Hippocampal formation (tissue), 2 donors: ENCODE data around the gene C10orf67.
"Not testable (repeated sequence)": the region's sequence is repeated elsewhere in the genome, so short reads cannot be mapped to it uniquely, and the experiment has no call there.

Experiments used
- DNase-seq, 2 donors: peaks; one replicate each; lab custom pipeline; 2025; lab: John Stamatoyannopoulos, UW

C10orf67 gene

DNA sequence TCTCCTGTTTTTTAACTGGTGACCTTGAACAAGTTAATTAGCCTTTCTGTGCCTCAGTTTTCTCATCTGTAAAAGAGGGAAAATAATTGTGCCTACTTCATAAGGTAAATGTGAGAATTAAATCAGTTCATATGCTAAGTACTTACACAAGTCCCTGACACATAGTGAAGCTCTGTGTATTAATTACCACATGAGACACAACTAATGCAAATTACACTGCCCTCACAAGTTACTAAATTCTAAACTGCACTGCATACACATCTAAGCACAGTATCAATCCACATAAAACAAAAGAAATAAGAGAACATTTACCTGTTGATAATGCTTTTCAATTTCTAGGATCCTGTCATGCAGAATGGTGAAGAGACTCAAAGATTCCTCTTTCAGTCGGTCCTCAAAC lies 22.5 kb downstream of the C10orf67 start:
- DNase-seq = no peak

DNA sequence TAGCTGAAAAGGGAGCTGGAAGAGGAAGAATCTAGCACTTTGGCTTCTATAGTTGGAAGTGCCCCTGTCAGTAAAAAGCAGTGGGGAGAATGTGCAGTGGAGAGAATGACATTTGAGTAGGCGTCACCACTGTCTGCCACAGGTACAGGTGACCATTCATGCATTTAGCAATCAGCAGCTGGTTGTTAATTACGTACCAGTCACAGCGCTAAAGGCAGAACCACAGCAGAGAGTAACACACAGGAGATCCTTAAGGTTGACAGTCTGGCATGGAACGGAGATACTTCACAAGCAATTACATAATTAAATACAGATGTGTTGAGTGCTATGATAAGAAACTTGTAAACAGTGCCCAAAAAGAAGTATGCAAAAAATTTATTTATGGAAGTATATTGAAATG lies 24.8 kb downstream of the C10orf67 start:
- no peak for DNase-seq

DNA sequence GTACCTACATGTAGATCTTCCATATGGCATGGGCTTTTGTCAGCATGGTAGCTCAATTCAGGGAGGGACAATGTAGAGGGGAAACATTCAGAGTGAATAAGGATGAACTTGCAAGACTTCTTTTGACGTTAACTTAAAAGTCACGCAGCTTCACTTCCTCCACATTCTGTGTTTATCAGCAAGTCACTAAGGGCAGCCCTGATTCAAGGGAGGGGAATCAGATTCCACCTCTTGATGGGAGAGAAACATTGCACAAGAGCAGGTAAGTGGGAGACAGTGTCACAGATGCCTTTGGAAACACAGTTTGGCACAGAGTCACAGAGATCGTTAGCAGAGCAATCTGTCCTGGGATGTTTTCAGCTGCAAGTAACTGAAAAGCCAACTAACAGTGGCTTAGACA lies 26.2 kb downstream of the C10orf67 start:
- no peak for DNase-seq

DNA sequence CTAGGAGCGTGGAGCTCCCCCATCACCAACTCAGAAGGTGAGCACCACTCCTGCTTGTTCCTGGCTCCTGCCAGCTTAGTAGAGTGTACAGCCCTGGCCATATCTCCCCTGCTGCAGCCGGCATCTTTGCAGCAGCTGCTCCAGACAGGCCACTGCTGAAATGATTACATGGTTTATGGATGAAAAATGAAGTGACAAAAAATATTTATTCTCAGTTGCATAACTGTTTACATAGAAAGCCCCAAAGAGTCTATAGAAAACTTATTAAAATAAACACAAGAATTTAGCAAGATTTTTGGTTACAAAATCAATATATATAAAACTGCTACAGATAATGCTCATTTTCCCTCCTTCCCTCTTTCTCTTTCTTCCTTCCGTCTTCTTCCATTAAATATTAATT lies 27.2 kb downstream of the C10orf67 start:
- no peak for DNase-seq

DNA sequence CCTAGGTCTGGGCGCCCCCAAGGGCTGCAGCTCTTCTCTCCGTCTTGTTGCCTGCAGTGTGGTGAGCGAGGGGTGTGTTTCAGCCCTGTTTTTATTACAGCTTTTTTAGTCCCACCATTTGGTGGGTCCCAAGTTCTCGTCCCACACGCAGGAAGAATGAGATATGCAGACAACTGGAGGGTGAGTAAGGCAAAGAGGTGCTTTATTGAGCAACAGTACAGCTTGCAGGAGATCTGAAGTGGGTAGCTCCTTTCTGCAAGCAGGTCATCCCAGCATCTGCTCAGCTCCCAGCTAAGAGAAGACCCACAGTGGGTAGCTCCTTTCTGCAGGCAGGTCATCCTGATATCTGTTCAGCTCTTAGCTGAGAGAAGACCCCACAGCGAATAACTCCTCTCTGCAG lies 28.2 kb downstream of the C10orf67 start:
- DNase-seq = no peak

DNA sequence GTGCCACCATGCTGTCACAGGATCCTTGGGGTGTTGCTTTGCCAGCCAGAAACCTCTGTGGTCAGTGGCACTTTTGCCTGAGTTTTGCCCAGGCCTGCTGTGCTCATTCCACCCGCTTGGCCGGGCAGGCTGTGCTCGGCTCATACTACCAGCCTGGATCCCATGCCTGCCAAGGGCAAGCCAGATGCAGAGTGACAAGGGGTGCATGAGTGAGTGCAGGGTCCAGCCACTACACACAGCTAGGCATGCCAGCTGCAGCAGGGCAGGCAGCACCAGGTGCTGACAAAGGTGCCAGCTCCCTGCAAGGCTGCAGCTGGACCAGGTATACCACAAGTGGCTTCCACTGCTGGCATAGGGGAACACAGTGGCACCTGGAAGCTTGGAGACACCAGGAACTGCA lies 28.6 kb downstream of the C10orf67 start:
- DNase-seq = no peak

DNA sequence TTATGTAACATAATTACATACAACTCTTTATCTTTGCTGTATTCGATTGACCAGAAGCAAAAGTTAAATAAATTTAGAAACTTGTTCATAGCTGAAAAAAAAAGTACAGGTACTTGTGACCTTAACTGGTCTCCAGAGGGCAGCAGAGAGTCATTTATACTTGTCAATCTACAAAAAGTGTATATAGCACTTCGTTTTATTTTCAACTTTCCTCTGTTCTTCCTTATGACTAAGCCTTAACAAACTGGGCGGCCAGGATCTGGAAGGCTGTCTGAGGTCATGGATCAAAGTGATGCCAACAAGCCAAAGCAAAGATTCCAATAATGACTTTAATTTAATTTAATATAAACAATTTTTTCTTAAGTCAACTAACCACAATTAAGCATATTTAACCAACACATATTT lies 29.8 kb downstream of the C10orf67 start:
- DNase-seq = peak in 1 of 2 donors; percentile 78

DNA sequence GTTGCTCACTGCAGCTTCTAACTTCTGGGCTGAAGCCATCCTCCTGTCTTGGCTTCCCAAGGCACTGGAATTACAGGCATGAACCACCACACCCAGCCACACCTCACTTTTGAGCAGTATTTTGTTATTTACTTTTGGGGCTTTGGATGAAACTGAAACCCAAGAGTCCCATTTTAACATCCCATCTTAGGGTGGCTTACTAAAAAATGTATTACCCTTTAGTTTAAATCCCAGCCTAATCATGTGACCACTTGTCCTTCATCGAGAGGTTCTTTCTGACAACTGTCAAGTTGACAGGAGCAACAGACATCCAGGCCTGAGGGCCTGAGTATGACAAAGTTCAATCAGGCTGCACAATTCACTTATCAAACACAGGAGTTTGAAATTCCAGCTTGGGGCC lies 33.6 kb downstream of the C10orf67 start:
- no peak for DNase-seq

DNA sequence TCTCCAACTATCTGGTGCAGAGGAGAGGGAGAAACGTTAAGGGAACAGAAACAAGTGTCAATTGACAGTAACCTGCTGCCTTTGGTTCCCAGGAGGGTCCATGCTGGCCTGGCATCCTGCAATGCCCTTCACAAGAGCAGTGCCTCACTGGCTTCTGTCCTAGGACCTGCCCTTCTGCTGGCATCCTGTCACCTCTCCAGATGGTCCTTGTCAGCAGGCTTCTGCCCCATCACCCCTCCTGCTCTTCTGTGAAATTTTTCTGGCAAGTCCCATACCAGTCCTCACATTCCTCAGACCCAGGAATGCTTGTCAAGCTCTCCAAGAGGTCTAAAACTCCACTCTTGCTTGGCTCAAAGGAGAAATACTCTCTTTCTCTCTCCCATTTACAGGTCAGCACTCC lies 34.2 kb downstream of the C10orf67 start:
- DNase-seq = no peak

DNA sequence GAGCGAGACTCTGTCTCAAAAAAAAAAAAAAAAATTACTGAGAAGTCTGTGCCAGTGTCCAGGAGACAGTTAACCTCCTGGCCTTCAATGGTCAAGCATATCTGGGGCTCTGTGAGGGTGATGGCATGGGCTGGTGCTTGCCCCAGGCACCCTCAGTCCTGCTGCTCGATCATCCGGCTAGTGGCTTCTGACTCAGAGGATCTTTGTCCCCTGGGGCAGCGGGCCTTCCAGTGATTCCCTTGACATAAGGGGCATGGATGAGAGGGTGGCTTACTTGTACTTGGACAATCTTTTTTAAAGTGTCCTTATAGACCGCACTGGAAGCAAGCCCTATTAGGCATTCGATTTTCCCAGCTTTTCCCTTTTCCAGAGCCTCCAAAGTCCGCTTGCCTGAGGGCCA lies 44.6 kb downstream of the C10orf67 start:
- DNase-seq = not testable (repeated sequence)

DNA sequence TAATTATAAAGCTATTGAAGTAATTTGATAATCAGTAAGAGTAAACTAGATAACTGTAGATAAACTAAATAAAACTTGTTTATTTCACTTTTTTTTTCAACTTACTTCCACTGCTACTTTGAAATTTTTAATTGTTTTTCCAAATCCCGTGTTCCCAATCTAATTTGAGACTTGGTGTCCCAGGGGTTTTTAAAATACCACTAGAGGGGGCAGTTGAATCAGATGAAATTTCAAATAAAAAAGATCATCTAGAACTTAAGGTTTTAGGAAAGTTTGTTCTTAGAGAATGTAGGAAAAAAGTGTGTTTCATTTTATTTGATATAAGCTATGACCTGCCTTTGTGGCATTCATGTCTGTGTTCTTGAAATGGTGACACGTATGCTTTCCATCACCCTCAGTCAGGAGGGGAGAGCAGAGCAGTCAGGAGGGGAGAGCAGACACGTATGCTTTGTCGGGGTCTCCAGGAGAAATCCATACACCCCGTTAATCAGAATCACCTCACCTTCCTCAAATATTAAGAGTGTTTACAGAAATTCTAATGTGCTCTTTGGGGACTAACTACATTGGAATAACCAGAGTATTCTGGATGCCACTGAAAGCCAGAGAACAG lies 49.9 kb downstream of the C10orf67 start:
- peak in 1 of 2 donors; percentile 4 for DNase-seq

DNA sequence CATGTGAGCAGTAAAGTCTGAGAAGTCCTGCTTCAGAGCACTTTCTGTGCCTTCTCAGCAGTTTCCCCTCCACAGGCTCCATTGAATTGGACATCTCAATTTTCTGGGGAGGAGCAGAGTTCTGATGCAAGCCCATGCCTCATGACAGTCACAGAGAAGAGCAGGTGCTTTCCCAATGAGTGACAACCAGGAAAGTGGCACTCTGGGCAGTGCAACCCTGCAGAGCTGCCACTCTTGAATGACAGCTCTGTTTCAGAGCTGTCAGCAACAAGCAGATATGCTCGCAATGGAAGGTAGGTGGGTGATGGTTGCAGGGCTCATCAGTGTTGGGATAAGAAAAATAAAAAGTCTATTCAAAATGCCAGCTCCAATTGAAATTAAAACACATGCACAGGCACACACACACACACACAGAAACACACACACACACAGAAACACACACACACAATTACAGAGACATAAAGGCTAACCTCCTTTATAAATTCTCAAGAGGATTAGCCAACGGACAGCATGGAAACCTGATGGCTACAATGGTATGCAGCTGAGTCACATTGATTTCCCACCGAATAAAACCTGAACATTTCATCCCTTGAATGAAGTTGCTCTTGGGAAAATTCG lies 50.5 kb downstream of the C10orf67 start:
- DNase-seq = no peak

DNA sequence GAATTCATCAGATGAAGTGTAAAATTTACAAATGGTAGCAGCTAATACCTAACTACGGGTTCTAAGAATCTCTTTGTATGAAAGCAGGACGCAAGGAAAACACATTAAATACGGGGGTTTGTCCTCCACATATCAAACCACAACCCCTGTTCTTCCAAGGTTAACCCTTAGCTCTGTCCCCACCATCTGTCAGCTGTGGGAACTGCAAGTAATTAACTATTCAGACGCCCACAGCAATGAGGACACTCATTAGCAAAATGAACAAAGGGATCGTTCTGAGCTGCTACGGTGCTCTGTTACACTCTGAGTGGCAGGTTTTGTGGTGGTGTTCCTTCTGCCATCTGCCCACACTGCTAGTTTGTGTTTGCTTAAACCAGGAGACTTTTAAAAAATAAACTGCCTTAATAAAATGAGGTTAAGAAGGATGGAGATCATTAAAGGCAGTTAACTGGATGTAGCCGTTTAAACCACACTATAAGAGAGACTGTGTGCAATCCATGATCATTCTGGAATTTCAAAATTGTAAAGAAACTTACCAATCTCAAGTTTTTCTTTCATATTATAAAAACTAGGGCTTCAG lies 51.4 kb downstream of the C10orf67 start:
- DNase-seq = peak in 1 of 2 donors; percentile 32

DNA sequence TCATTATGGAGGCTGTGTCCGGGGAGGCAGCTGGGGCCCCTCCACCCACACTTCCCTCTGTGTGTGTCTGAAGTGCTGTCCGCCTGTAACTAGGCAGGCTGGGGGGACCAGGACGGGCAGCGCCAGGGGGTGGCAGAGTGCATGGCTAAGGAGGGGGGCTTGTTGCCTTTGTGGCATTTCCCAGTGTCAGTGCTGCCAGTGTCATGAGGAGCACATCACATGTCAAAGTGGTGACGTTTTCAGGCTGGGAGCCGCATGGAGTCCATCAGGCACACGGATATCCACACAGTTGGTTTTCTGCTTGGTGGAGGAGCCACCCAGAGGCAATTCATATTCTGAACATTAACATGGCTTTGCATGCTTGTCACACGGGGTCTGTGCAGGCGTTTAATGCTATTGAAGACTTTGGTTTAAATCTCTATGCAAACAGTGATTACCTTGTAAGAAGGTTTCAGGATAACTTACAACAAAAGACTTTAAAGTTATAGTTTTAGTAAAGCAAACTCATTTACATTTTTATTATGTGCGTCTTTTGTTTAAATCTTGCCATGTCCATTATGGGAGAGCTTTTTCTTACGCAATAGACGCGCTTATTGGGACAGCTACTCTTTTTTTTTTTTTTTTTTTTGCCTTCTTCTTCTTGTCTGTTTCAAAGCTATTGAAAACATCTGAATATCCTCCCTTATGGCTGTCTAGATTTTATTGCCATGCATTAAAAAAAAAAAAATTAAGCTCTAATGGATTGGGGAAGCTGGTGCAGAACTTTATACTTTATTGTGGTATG lies 52.9 kb downstream of the C10orf67 start:
- peak in 1 of 2 donors; percentile 13 for DNase-seq

DNA sequence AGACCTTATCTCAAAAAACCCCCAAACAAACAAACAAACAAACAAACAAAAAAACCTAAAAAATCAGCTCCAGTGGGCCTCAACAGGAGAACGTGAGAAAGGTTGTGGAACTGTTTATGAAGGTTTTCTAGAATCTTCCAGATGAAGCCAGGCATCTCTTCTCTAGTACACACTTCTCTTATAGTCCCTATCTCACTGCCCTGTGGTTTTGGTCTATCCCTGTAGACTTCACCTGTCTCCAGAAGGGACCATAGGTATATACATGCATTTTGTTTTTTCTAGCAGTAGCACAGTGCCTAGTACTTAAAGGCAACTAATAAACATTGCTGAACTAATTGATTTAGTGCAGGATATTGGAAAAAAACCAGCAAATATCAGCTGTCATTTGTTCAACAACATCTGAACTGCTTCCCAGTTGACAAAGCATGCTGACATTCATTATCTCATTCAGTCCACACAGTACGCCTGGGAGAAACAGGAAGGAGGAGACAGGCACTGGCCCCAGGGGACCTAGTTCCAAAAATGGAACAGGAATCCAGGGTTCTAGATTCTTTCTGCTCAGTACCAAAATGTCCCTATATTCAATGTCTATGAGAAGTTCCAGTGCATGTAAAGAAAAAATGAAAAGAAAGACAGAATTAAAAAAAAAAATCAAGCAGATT lies 59.8 kb downstream of the C10orf67 start:
- no peak for DNase-seq

DNA sequence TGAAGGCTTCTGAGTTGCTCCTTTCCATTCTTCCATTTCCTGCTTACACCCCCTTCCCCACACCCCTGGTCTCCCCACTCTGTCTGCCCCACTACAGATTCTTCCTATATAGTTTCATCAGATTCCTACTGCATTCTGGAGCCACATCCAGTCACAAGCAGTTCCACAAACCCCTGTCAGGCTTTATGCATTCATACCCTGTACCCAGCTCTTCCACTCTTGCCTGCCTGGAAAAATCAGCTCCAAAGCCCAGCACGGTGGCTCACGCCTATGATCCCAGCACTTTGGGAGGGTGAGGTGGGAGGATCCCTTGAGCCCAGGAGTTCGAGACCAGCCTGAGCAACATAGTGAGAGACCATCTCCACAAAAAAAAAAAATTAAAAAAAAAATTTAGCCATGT lies 60.4 kb downstream of the C10orf67 start:
- DNase-seq = no peak

DNA sequence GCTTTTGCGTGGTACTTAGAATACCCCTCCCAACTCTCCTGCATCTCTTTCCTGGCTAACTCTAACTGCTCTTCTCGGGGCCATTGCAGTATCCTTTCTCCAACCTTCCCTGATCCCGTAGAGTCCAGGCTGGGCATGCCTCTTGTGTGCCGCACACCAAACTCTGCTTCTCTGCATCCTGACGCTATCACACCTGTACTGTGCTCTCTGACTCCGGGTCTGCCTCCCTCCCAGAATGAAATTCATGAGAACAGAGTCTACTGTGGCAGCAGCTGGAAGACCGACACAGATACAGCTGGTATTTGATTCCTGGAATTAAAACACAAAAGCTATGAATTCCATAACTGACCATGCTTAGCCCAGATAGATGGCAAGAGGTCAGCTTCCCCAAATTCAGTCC lies 60.9 kb downstream of the C10orf67 start:
- no peak for DNase-seq

DNA sequence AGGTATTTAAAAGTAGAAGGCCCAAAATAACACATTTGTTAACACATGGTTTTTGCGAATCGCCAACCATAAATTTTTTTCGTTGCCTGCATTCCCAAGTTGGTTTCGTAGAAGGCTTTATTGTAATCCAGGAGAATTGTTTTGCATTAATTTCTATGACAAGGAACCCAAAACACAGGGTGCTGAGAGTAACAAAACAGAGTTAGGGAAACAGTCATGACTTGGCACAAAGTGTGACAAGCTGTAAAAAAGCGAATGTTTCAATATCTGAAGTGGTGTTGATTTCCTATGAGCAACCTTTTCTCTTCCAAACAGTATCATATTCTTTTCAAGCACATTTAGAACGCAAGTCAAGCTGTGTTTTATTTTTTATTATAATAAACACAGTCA lies 63.6 kb downstream of the C10orf67 start:
- no peak for DNase-seq

DNA sequence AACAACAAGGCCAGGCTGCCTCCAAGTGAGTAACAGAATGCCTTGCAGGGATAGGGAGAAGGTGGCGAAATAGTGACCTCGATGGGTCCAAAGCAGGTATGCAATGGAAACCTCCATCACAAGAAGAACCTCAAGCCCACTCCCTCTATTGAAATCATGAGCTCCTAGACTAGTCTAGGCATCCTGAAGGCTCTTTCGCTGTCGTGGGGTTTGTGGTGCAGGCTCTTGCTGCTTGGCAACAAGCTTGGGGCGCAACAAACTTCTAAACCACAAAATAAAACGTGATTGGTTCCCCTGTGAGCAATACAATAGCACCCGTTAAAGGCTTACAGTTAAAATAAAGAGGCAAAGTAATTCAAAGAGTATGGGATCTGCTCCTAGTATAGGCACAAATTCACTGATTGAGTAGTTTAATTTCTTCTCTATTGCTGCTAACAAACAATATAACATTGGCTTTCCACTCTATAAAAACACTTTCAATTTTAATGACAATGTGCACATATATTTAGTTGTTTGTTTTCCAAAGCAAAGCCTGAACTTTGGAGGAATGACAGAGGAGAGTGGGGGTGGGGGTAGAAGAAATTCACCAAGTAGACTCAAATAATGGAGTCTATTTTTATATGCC lies 64.1 kb downstream of the C10orf67 start:
- no peak for DNase-seq

DNA sequence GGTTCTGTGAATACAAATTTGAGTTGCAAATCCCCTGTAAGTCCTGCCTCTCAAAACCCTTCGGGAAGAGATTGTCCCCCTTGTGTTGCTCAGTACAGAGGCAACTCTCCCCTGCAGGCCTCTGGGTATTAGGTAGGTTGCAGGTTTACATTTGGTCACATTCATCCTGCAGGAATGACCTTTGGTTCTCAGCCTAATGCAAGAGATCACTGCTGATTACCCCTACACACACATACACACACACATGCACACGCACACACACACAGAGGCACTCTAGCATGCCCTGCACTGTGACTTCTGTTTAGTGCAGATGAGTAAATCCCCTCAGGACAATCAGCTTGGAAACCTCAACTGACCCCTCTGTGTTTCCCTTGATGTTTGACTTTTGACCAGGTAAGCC lies 69.2 kb downstream of the C10orf67 start:
- DNase-seq = no peak

DNA sequence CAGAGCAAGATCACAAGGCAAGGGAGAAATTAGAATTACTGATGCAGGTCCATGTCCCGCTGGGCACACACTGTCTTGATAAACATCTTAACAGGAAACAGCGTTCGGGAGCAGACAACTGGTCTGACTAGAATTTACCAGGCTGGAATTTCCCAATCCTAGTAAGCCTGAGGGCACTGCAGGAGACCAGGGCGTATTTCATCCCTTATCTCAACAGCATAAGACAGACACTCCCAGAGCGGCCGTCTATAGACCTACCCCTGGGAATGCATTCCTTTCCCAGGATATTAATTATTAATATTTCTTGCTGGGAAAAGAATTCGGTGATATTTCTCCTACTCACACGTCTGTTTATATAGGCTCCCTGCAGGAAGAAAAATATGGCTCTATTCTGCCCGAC lies 70.4 kb downstream of the C10orf67 start:
- not testable (repeated sequence) for DNase-seq

DNA sequence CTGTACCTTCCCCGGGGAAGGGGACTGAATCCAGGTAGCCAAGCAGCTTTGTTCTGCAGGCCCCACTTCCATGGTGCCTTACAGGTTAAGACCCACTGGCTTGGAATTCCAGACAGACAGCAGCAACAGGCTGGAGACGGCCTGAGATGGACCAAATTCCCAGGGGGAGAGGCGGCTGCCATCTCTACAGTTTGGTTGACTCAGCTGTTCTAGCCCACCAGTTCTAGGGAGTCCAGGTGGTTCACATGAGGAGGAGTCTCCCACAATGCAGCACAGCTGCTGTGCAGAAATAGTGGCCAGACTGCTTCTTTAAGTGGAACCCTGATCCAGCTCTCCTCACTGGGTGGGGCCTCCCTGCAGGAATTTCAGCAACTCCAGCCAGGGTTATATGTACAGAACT lies 74.1 kb downstream of the C10orf67 start:
- DNase-seq = no peak
